ENCODE measurements around the gene KLHL29.

DNA sequence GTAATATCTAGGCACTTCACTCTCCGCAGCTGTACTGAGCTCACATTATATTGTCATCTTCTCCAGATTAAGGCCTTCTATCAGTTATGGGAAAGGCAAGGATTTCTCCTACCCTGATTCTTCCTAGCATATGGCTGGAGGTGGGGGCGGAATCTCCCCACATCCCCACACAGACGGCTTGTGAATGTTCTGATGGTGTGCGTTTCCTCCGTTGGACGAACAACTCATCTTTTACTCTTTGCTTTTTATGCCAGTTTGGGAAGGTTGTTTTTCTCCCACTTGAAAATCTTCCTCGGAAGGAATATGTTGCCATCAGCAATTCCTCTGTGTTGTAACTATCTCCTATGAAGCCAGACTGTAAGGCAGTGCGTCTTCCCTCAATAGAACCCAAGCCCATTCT is 24.3 kb downstream of the KLHL29 start:
- TF ChIP-seq, protein P1, sequence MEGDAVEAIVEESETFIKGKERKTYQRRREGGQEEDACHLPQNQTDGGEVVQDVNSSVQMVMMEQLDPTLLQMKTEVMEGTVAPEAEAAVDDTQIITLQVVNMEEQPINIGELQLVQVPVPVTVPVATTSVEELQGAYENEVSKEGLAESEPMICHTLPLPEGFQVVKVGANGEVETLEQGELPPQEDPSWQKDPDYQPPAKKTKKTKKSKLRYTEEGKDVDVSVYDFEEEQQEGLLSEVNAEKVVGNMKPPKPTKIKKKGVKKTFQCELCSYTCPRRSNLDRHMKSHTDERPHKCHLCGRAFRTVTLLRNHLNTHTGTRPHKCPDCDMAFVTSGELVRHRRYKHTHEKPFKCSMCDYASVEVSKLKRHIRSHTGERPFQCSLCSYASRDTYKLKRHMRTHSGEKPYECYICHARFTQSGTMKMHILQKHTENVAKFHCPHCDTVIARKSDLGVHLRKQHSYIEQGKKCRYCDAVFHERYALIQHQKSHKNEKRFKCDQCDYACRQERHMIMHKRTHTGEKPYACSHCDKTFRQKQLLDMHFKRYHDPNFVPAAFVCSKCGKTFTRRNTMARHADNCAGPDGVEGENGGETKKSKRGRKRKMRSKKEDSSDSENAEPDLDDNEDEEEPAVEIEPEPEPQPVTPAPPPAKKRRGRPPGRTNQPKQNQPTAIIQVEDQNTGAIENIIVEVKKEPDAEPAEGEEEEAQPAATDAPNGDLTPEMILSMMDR (IDR thresholded peaks at IDR 0.05; ENCODE audit: extremely low read depth in 1 of 2, insufficient read depth in 1 of 2, low read depth in 1 of 2, low read length in 2 of 2) = no peak
- TF ChIP-seq JUN (IDR thresholded peaks at IDR 0.05; ENCODE audit: borderline replicate concordance, insufficient read depth, insufficient read length, low read depth) (no peak), EZH2 (IDR thresholded peaks at IDR 0.05; ENCODE audit: borderline replicate concordance, low read depth, low read length, severe bottlenecking) (no peak), POLR2A (IDR thresholded peaks at IDR 0.05; ENCODE audit: low read depth, low read length) (no peak), POLR2AphosphoS5 (IDR thresholded peaks at IDR 0.05; ENCODE audit: insufficient read depth, low read depth, low read length) (no peak), GATA2 (IDR thresholded peaks at IDR 0.05; ENCODE audit: insufficient read depth, insufficient read length, low read depth, low read length) (no peak), FOS (IDR thresholded peaks at IDR 0.05; ENCODE audit: borderline replicate concordance, insufficient read depth, low read length) (no peak), MYC (IDR thresholded peaks at IDR 0.05; ENCODE audit: low read depth, low read length) (no peak)
- TF ChIP-seq, protein P2, sequence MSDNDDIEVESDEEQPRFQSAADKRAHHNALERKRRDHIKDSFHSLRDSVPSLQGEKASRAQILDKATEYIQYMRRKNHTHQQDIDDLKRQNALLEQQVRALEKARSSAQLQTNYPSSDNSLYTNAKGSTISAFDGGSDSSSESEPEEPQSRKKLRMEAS (IDR thresholded peaks at IDR 0.05; ENCODE audit: insufficient read depth, insufficient read length) = no peak

All from endothelial cell of umbilical vein (primary cell).